A549 treated with AZD9567 at 1 μM for 4 hours (cell line): Measurements from ENCODE around the gene ARHGEF2. TPM values are rescaled to one million over a fixed set of nuclear protein-coding genes. Genes with fewer than 3 reads are reported as not detected.

Experiments
- total RNA-seq: library from RNA; stranded (reverse); fragments of 200-300 nt; extraction: Qiagen RNA extraction; gene quantifications from 5 replicates; pipeline ENCODE4 v1.2.3, GENCODE V29; 2022; ENCODE audit not compliant: insufficient read depth

The ARHGEF2 gene
- total RNA-seq, result 28.7 to 34.5 TPM (median 32.0 TPM) in 5 replicates

DNA sequence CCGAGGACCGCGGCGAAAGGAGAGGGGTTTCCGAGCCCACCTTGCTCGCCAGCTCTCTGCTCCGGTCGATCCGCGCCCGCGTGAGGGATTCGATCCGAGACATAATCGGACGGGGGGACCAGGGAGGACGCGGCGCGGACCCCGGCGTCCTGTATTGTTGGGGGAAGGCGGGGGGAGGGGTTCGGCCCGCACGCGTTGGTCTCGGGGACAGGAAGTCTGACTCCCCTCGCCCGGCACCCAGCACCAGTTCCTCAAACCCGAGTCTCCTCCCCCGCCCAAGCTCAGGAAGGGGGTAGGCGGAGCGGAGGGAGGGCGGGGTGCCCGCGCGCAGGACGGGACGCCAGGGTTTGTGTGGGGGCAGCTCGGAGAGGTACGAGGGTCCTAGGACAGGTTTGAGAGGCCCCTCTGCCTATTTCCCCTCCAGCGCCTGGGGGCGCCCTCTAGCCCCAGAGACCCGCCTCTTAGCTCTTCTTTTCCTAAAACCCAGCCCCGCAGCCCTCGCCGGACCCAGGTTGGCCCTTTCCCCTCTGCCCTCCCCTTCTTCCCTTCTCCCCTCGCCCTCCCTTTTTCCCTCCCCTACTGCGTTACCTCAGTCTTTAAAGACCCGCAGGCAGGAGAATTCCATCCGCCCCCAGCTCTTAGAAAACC is at the start of gene ARHGEF2:
Gene ARHGEF2, minus strand, starts transcription at position 223 of the 648 bp plus-strand sequence. Its CDS starts 120 bp downstream, at position 103.

DNA sequence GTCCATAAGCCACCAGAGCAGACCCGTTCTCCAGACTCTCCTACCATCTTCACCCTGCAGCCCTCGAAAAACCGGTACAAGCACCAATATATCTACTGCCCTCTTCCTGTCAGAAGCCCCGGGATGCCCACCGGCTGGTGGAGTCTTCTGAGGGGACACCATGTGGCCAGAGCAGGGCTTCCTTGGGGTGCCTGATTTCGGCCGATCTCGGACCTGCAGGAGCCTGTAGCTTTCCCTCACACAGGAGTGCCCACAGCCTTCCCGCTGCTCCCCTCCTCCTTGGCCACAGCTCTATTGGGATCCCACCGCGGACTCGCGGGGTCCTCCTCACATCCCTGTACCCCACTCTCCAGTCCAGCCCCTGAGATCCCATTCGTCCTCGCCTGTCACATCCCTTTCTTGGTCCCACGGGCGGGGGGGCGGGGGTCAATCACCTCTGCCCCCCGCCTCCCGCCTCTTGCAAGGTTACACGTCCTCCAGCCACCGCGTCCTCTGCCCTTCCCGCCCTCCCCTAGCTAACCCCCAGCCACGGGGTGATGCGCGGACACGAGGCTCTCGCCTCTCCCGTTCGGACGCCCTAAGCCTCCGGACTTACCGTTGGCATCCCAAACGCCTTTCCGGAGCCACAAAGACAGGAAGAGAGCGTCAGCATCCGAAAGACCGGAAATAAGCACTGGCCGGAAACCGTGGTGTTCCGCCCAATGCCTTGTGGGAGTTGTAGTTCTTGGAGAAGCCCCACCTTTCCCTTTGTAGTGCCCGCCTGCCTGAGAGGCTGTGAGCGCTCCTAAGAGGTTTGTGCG is 42.1 kb upstream of the ARHGEF2 start, which contains the start of gene SSR2:
Gene SSR2, minus strand, starts transcription at position 659 of the 800 bp plus-strand sequence. CDS start 784 bp downstream, outside the sequence.

DNA sequence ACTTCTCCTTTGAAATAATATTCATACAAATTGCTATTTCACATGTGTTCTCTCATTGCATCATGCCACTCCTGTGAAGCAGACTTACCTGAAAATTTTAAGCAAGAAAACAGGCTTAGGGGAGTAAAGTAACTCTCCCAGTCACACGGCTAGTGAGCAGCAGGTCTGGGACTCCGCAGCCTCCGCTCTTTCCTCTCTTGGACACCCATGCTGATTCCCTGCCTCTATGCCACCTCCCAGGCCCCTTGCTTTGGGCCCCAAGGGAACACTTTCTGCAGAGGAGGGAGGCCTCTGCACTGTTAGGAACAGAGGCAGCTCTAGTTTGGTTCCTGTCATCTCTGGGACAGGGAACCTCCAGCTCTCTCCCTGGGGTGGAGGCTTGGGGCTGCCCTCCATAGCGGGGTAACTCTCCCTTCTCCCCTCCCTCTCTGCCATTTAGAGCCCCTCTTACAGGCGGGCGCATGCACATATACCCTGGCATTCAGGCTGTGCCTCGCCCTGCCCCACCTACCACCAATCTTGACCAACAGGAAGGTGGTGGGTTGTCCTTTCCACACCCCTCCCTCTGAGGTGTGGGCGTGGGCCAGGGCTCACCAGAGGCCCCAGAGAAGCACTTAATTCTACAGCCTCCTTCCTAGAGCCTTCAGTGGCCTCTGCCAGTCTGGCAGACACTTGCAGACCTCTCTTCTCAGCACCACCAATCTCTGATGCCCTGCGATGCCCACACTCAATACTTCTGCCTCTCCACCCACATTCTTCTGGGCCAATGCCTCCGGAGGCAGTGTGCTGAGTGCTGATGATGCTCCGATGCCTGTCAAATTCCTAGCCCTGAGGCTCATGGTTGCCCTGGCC is 37.1 kb downstream of the ARHGEF2 start, which contains the start of gene RXFP4:
Gene RXFP4, plus strand, starts transcription at position 646 of the 852 bp plus-strand sequence. Its CDS starts 72 bp downstream, at position 718.

DNA sequence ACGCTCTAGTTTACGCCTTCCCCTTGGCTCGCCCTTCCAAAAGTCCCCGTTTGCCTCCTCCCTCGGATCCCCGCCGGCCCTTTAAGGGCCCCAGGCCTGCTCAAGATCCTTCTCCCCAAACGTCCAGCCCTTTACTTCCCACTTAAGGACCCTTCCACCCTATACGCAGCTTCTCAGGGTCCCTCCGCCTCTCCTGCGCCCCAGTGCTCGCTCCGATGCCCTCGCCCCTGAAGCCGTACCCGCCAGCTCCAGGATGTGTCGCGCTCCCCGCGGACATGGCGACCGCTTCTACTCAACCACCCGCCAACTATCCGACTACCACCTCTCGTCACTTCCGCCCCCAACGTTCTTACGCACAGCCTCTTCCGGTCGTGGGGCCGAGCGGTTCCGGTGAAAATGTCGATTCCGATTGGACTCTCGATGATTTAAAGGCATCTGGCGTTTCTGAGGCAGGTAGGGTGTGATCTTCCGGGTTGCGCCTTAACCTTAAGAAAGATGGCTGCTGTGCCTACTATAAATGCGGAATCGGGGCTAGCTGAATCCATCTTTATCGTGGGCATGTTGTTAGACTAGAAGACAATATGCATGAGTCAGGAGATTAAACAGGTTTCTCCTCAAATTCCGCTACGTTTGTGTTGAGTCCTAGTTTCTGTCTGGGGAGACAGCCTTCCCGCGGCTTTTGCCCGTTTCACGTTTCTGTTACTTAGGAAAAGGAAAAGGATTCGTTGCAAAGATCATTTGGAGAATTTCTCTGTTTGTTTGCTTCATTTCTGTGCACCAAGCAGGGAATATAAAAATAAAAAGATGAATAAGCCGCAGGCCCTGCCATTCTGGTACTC is 44.0 kb downstream of the ARHGEF2 start, which contains the start of gene KHDC4:
Gene KHDC4, minus strand, starts transcription at position 317 of the 839 bp plus-strand sequence. Its CDS starts 40 bp downstream, at position 277.

GRCh38 chr1:155911156-155912055 is 66.9 kb downstream of the ARHGEF2 start, which contains the start of gene RIT1:
TSS of gene RIT1 (minus strand) at chr1:155911349. CDS start at chr1:155910761, 588 bp downstream.

Other genes with a start within 250 kb of the ARHGEF2 start
- gene GON4L, start 121.3 kb downstream of the ARHGEF2 start, total RNA-seq, result 11.3 to 16.5 TPM (median 15.0 TPM) in 5 replicates
- gene SYT11, start 119.0 kb downstream of the ARHGEF2 start, total RNA-seq, result 1.1 to 1.3 TPM (median 1.2 TPM) in 5 replicates
- 11.4 to 22.1 TPM (median 20.9 TPM) in 5 replicates for gene RIT1, start 67.2 kb downstream of the ARHGEF2 start, total RNA-seq
- 16.5 to 26.8 TPM (median 24.4 TPM) in 5 replicates for gene KHDC4, start 44.1 kb downstream of the ARHGEF2 start, total RNA-seq
- gene RXFP4, start 36.9 kb downstream of the ARHGEF2 start, total RNA-seq, result not detected in 5 replicates
- 256 to 265 TPM (median 262 TPM) in 5 replicates for gene SSR2, start 42.4 kb upstream of the ARHGEF2 start, total RNA-seq
- 36.3 to 42.3 TPM (median 39.8 TPM) in 5 replicates for gene UBQLN4, start 75.3 kb upstream of the ARHGEF2 start, total RNA-seq
- 129 to 164 TPM (median 158 TPM) in 5 replicates for gene LAMTOR2, start 76.2 kb upstream of the ARHGEF2 start, total RNA-seq
- not detected in 5 replicates for gene RAB25, start 82.6 kb upstream of the ARHGEF2 start, total RNA-seq
- gene MEX3A, start 103.9 kb upstream of the ARHGEF2 start, total RNA-seq, result 0.82 to 2.4 TPM (median 1.4 TPM) in 5 replicates
- 534 to 757 TPM (median 712 TPM) in 5 replicates for gene LMNA, start 136.2 kb upstream of the ARHGEF2 start, total RNA-seq
- gene SEMA4A, start 175.0 kb upstream of the ARHGEF2 start, total RNA-seq, result 0.31 to 0.50 TPM (median 0.38 TPM) in 4 of 5 replicates, not detected in the other
- gene SLC25A44, start 215.6 kb upstream of the ARHGEF2 start, total RNA-seq, result 27.3 to 32.4 TPM (median 30.7 TPM) in 5 replicates
- 44.2 to 63.0 TPM (median 61.4 TPM) in 5 replicates for gene PMF1, start 234.5 kb upstream of the ARHGEF2 start, total RNA-seq